CD14-positive monocyte (primary cell): ENCODE results near the gene SNRPD2. TPM values are rescaled to one million over a fixed set of nuclear protein-coding genes. Genes with fewer than 3 reads are reported as not detected.

Source experiments
- DNase-seq, 3 donors: peaks; one replicate each; pipeline ENCODE4 v3.0.0-alpha.2; 2011 to 2022
- H2AFZ ChIP-seq: 2 replicates; pipeline ENCODE4 v1.6.0; 2012; ENCODE audit warnings: mild to moderate bottlenecking, low read depth, low read length, inconsistent platforms; ENCODE audit not compliant: insufficient read depth, poor library complexity, severe bottlenecking
- H3K27ac ChIP-seq, 2 donors: 1 replicate in 1 of 2; 2 replicates in 1 of 2; pipeline ENCODE4 v1.5.1; 2012 to 2013; ENCODE audit warnings: low read length in 2 of 2, control low read depth in 1 of 2, inconsistent platforms in 1 of 2, low read depth in 1 of 2, mild to moderate bottlenecking in 1 of 2
- H3K27me3 ChIP-seq, 2 donors: one replicate each; pipeline versions ENCODE4 v1.6.0 to v1.6.1; 2011 to 2013; ENCODE audit warnings: low read length in 2 of 2; ENCODE audit not compliant: control insufficient read depth in 2 of 2, insufficient read depth in 2 of 2
- H3K36me3 ChIP-seq, 2 donors: replicated peaks in 1 of 2; 1 replicate in 1 of 2; 2 replicates in 1 of 2; pipeline versions ENCODE4 v1.5.1 to v1.6.1; 2012 to 2013; ENCODE audit warnings: low read length in 2 of 2, control low read depth in 1 of 2, inconsistent platforms in 1 of 2, mild to moderate bottlenecking in 1 of 2; ENCODE audit not compliant: insufficient read depth in 2 of 2, control insufficient read depth in 1 of 2
- H3K4me1 ChIP-seq, 2 donors: 1 replicate in 1 of 2; 2 replicates in 1 of 2; pipeline versions ENCODE4 v1.5.1 to v1.6.1; 2012 to 2013; ENCODE audit warnings: low read length in 2 of 2, control low read depth in 1 of 2, inconsistent platforms in 1 of 2, mild to moderate bottlenecking in 1 of 2, moderate library complexity in 1 of 2; ENCODE audit not compliant: insufficient read depth in 2 of 2, control insufficient read depth in 1 of 2
- H3K4me2 ChIP-seq: replicated peaks from 2 replicates; pipeline ENCODE3; 2012; ENCODE audit warnings: low read length, moderate library complexity, mild to moderate bottlenecking; ENCODE audit not compliant: poor library complexity, severe bottlenecking; ENCODE audit errors: extremely low read depth
- H3K4me3 ChIP-seq, 3 experiments: fragments of 200-600 bp in 1 of 3; sonication (generic) in 1 of 3; replicated peaks in 1 of 3; 1 replicate in 2 of 3; 2 replicates in 1 of 3; pipeline ENCODE4 v1.5.1; 2011 to 2013; ENCODE audit warnings: low read length in 3 of 3, mild to moderate bottlenecking in 3 of 3, control low read depth in 2 of 3, low read depth in 2 of 3, inconsistent platforms in 1 of 3, moderate library complexity in 1 of 3
- H3K79me2 ChIP-seq: 2 replicates; pipeline ENCODE4 v1.6.0; 2012; ENCODE audit warnings: mild to moderate bottlenecking, control low read depth, inconsistent platforms, low read length, moderate library complexity; ENCODE audit not compliant: insufficient read depth
- H3K9ac ChIP-seq: 2 replicates; pipeline ENCODE4 v1.6.0; 2017; ENCODE audit warnings: low read length, mild to moderate bottlenecking; ENCODE audit not compliant: insufficient read depth, poor library complexity, severe bottlenecking
- H3K9me3 ChIP-seq, 2 donors: replicated peaks in 1 of 2; 1 replicate in 1 of 2; 2 replicates in 1 of 2; pipeline versions ENCODE4 v1.5.1 to v1.6.1; 2012 to 2013; ENCODE audit warnings: low read length in 2 of 2, control low read depth in 1 of 2; ENCODE audit not compliant: control insufficient read depth in 1 of 2, insufficient read depth in 1 of 2
- H4K20me1 ChIP-seq: 2 replicates; pipeline ENCODE4 v1.6.0; 2012; ENCODE audit warnings: mild to moderate bottlenecking, low read length, control low read depth, moderate library complexity; ENCODE audit not compliant: insufficient read depth
- H3K27ac Mint-ChIP-seq, 7 donors: one replicate each; pipeline ENCODE4 v1.8.0; 2020; ENCODE audit warnings: mild to moderate bottlenecking in 7 of 7, mixed read lengths in 7 of 7, moderate library complexity in 6 of 7, inconsistent platforms in 2 of 7
- H3K27me3 Mint-ChIP-seq, 3 donors: one replicate each; pipeline ENCODE4 v1.8.0; 2021 to 2022; ENCODE audit warnings: low read depth in 3 of 3, mild to moderate bottlenecking in 3 of 3, mixed read lengths in 3 of 3, moderate library complexity in 3 of 3, inconsistent platforms in 1 of 3
- H3K36me3 Mint-ChIP-seq, 2 donors: one replicate each; pipeline ENCODE4 v1.8.0; 2020; ENCODE audit warnings: mixed read lengths in 2 of 2, inconsistent platforms in 1 of 2, mild to moderate bottlenecking in 1 of 2
- H3K4me1 Mint-ChIP-seq: one replicate; pipeline ENCODE4 v1.8.0; 2020; ENCODE audit warnings: mild to moderate bottlenecking, mixed read lengths
- H3K4me3 Mint-ChIP-seq, 2 donors: one replicate each; pipeline ENCODE4 v1.8.0; 2020; ENCODE audit warnings: mild to moderate bottlenecking in 2 of 2, mixed read lengths in 2 of 2, moderate library complexity in 1 of 2
- H3K9me3 Mint-ChIP-seq, 7 donors: one replicate each; pipeline ENCODE4 v1.8.0; 2020 to 2022; ENCODE audit warnings: mixed read lengths in 7 of 7, mild to moderate bottlenecking in 6 of 7, moderate library complexity in 6 of 7, inconsistent platforms in 2 of 7
- CTCF ChIP-seq: fragments of 200-600 bp; IDR thresholded peaks from one replicate; pipeline ENCODE4 v1.8.0; 2022; ENCODE audit warnings: antibody characterized with exemption, mild to moderate bottlenecking
- WGBS: methylation state at CpG from one replicate; pipeline ENCODE4 v1.1.5; 2013; ENCODE audit warnings: missing lambda C conversion rate; ENCODE audit not compliant: insufficient coverage; 5-methylcytosine and 5-hydroxymethylcytosine counted together
- intact Hi-C, 2 donors: fragments of 100-400 bp; cut with micrococcal nuclease; formaldehyde crosslinking; loops; one replicate each; pipeline versions ENCODE4 v1.15.0 to v1.15.1; 2023
- polyA plus RNA-seq, 3 donors: library from polyadenylated mRNA; depleted of rRNA in 1 of 3; unstranded in 2 of 3; stranded (reverse) in 1 of 3; fragments of 300-500 nt in 2 of 3; fragments of >200 nt in 1 of 3; fragmentation: Illumina TruSeq in 2 of 3; gene quantifications; 1 replicate in 2 of 3; 2 replicates in 1 of 3; pipeline ENCODE4 v1.2.3, GENCODE V29; 2012 to 2021

The SNRPD2 gene
- polyA plus RNA-seq, 3 donors: 251 to 516 (median 491) TPM

DNA sequence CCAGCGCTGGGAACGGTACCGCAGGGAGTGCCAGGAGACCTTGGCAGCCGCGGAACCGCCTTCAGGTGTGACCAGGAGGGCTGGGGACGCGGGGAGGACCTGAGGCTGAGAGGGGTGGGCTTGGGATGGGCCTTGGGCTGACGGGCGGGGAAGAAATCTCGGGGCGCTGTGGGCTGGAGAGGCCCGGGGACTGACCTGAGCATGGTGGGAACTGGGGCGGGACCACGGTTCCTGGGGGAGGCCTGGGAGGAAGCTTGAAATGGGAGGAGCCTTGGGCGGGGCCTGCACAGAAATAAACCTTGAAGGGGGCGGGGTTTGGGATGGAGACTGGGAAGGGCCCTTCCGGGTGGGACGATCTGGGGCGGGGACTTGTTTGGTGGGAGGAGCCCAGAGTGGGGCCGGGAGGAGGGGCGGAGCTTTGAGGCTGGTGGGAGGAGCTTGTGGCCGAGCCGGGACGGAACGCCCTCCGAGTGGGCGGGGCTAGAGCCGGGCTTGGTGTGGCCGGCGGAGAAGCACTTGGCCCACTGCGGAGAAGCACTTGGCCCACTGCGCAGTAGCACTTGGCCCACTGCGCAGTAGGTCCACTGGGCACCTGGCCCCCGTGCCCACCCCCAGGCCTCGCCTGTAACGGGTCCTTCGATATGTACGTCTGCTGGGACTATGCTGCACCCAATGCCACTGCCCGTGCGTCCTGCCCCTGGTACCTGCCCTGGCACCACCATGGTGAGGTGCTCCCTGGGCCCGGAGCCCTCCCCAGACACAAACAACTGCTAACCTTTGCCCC is 20.9 kb downstream of the SNRPD2 start:
- Mint-ChIP-seq H3K4me1 (peaks cover 37% of the 10 kb centered on the region), H3K27me3 (peaks cover 60 to 88% (median 69%) of the 10 kb centered on the region in 3 donors), H3K4me3 (peak overlapping the region; percentile 59 to 89), H3K9me3 (peaks cover 0 to 30% (median 14%) of the 10 kb centered on the region in 7 donors), H3K27ac (peak overlapping the region in 3 of 7 donors; percentile 54 to 79 (median 75)), H3K36me3 (peaks cover 8 to 12% of the 10 kb centered on the region in 2 donors)
- WGBS: 8% methylated on average over 40 of the region's 42 CpGs
- Histone ChIP-seq H3K27me3 (peaks cover 26 to 82% of the 10 kb centered on the region in 2 donors), H3K36me3 (no peaks in the 10 kb centered on the region), H2AFZ (no peak overlapping the region), H3K4me2 (peak overlapping the region; percentile 53), H3K9me3 (no peaks in the 10 kb centered on the region), H3K4me1 (peaks cover 34 to 42% of the 10 kb centered on the region in 2 donors), H3K4me3 (peak overlapping the region in 1 of 3 experiments; percentile 56), H4K20me1 (no peaks in the 10 kb centered on the region), H3K79me2 (no peaks in the 10 kb centered on the region), H3K9ac (no peak overlapping the region), H3K27ac (no peak overlapping the region)
- no peak for TF ChIP-seq CTCF
- intact Hi-C loops: no loop called here
- DNase-seq: peak; percentile 53 to 69 (median 57)

GRCh38 chr19:45668342-45668871 is 23.3 kb downstream of the SNRPD2 start:
- Mint-ChIP-seq H3K36me3 (peaks cover 8 to 12% of the 10 kb centered on the region in 2 donors), H3K4me3 (peak overlapping the region; percentile 67 to 89), H3K9me3 (peaks cover 0 to 34% (median 13%) of the 10 kb centered on the region in 7 donors), H3K27me3 (peaks cover 64 to 74% (median 74%) of the 10 kb centered on the region in 3 donors), H3K4me1 (peaks cover 43% of the 10 kb centered on the region), H3K27ac (peak overlapping the region in 4 of 7 donors; percentile 10 to 84 (median 60))
- Histone ChIP-seq H2AFZ (peak overlapping the region; percentile 78), H3K9me3 (no peaks in the 10 kb centered on the region), H3K27ac (no peak overlapping the region), H3K9ac (no peak overlapping the region), H3K79me2 (no peaks in the 10 kb centered on the region), H3K4me2 (peak overlapping the region; percentile 77), H3K27me3 (peaks cover 26 to 62% of the 10 kb centered on the region in 2 donors), H4K20me1 (no peaks in the 10 kb centered on the region), H3K4me1 (peaks cover 29 to 44% of the 10 kb centered on the region in 2 donors), H3K36me3 (no peaks in the 10 kb centered on the region), H3K4me3 (peak overlapping the region in 1 of 3 experiments; percentile 69)
- WGBS: 0% methylated on average over 7 of the region's 19 CpGs
- no peak for TF ChIP-seq CTCF
- intact Hi-C loops: no loop called here
- no peak for DNase-seq
